Tibial artery (tissue), 4 donors: ENCODE measurements around the gene SCGB1C1.

ENCODE experiments used
- DNase-seq, 2 donors: peaks; one replicate each; pipeline ENCODE4 v3.0.0-alpha.2; 2019
- H3K27ac ChIP-seq, 2 donors: fragments of 200-600 bp; sonication (generic) in 1 of 2; 1 replicate in 1 of 2; 2 replicates in 1 of 2; pipeline ENCODE4 v1.5.1; 2018 to 2019; ENCODE audit warnings: mild to moderate bottlenecking in 1 of 2
- H3K27me3 ChIP-seq, 2 donors: fragments of 200-600 bp; sonication (generic) in 1 of 2; one replicate each; pipeline versions ENCODE4 v1.5.1 to v1.6.0; 2016 to 2019
- H3K36me3 ChIP-seq, 3 donors: fragments of 200-600 bp; sonication (generic) in 2 of 3; one replicate each; pipeline ENCODE4 v1.5.1; 2016 to 2019; ENCODE audit warnings: mild to moderate bottlenecking in 2 of 3
- H3K4me1 ChIP-seq, 4 donors: fragments of 200-600 bp; sonication (generic) in 2 of 4; 1 replicate in 3 of 4; 2 replicates in 1 of 4; pipeline ENCODE4 v1.5.1; 2016 to 2019
- H3K4me3 ChIP-seq, 2 donors: fragments of 200-600 bp; sonication (generic) in 1 of 2; 1 replicate in 1 of 2; 2 replicates in 1 of 2; pipeline ENCODE4 v1.5.1; 2018 to 2019; ENCODE audit warnings: mild to moderate bottlenecking in 2 of 2
- H3K9me3 ChIP-seq, 3 donors: fragments of 200-600 bp; sonication (generic) in 1 of 3; one replicate each; pipeline ENCODE4 v1.5.1; 2016 to 2019
- CTCF ChIP-seq, 2 experiments: fragments of 200-600 bp in 1 of 2; fragments of 450-650 bp in 1 of 2; IDR thresholded peaks; one replicate each; pipeline ENCODE4 v1.5.1; 2017 to 2019; ENCODE audit warnings: antibody characterized with exemption in 2 of 2, mild to moderate bottlenecking in 1 of 2, moderate library complexity in 1 of 2
- intact Hi-C: fragments of 100-400 bp; cut with DNase I; formaldehyde crosslinking; loops from one replicate; pipeline ENCODE4 v1.15.0; 2023; ENCODE audit warnings: low total_unique reads

Gene SCGB1C1

GRCh38 chr11:207208-207862 lies 14.5 kb downstream of the SCGB1C1 start, which contains the start of the genes BET1L and RIC8A:
BET1L (minus strand) TSS chr11:207399; CDS start chr11:207321, 78 bp downstream.
RIC8A (plus strand) TSS chr11:207708; CDS start chr11:208855, 1,147 bp downstream.
- H3K9me3 ChIP-seq, result no peaks in the 10 kb centered on the region
- H3K4me3 ChIP-seq, result peak within 1 kb of the TSS; percentile 93 to 97
- no peaks in the 10 kb centered on the region for H3K27me3 ChIP-seq
- peaks cover 35 to 66% (median 53%) of the 10 kb centered on the region in 3 donors for H3K36me3 ChIP-seq
- peak within 1 kb of the TSS; percentile 96 to 97 for H3K27ac ChIP-seq
- TF ChIP-seq CTCF (IDR thresholded peaks at IDR 0.05), result peak in 1 of 2 experiments; percentile 20
- DNase-seq, result peak; percentile 99
- H3K4me1 ChIP-seq, result peaks cover 12 to 62% (median 53%) of the 10 kb centered on the region in 4 donors
- intact Hi-C loops, result loop anchor here (5.0 kb wide), 1 partner anchor 240 kb away; no protein-coding TSS in a partner anchor

- peaks cover 40 to 66% (median 58%) of the 10 kb centered on the region in 3 donors for H3K36me3 ChIP-seq
- DNase-seq, result peak in 1 of 2 donors; percentile 78
Observed at GRCh38 chr11:207863-208180, 14.9 kb downstream of the SCGB1C1 start.

GRCh38 chr11:208181-208916 lies 15.5 kb downstream of the SCGB1C1 start:
- intact Hi-C loops, result loop anchor here (5.0 kb wide), 1 partner anchor 239 kb away; no protein-coding TSS in a partner anchor
- Histone ChIP-seq H3K27me3 (no peaks in the 10 kb centered on the region), H3K4me3 (peak overlapping the region; percentile 93 to 97), H3K27ac (peak overlapping the region; percentile 96 to 97), H3K9me3 (no peaks in the 10 kb centered on the region), H3K36me3 (peaks cover 43 to 66% (median 58%) of the 10 kb centered on the region in 3 donors), H3K4me1 (peaks cover 12 to 60% (median 52%) of the 10 kb centered on the region in 4 donors)
- TF ChIP-seq CTCF (IDR thresholded peaks at IDR 0.05), result no peak
- peak; percentile 75 to 91 for DNase-seq

More at GRCh38 chr11:207863-208180, 14.9 kb downstream of the SCGB1C1 start:
- Histone ChIP-seq H3K27me3 (no peaks in the 10 kb centered on the region), H3K4me1 (peaks cover 12 to 62% (median 53%) of the 10 kb centered on the region in 4 donors), H3K27ac (peak overlapping the region; percentile 96 to 97), H3K9me3 (no peaks in the 10 kb centered on the region), H3K4me3 (peak overlapping the region; percentile 93 to 97)
- no peak for TF ChIP-seq CTCF (IDR thresholded peaks at IDR 0.05)
- intact Hi-C loops, result loop anchor here (5.0 kb wide), 1 partner anchor 239 kb away; no protein-coding TSS in a partner anchor

- H3K4me1 ChIP-seq, result peaks cover 12 to 55% (median 46%) of the 10 kb centered on the region in 4 donors
- H3K27me3 ChIP-seq, result no peaks in the 10 kb centered on the region
- intact Hi-C loops, result loop anchor here (5.0 kb wide), 1 partner anchor 238 kb away; no protein-coding TSS in a partner anchor
- H3K9me3 ChIP-seq, result no peaks in the 10 kb centered on the region
- peak overlapping the region; percentile 96 to 97 for H3K27ac ChIP-seq
- TF ChIP-seq CTCF (IDR thresholded peaks at IDR 0.05), result no peak
- peak overlapping the region; percentile 93 to 97 for H3K4me3 ChIP-seq
- DNase-seq, result no peak
- peaks cover 43 to 66% (median 58%) of the 10 kb centered on the region in 3 donors for H3K36me3 ChIP-seq
Observed at GRCh38 chr11:208917-209260, 16.0 kb downstream of the SCGB1C1 start.

GRCh38 chr11:209275-210121 lies 16.6 kb downstream of the SCGB1C1 start:
- Histone ChIP-seq H3K4me1 (peaks cover 12 to 49% (median 40%) of the 10 kb centered on the region in 4 donors), H3K27ac (peak overlapping the region; percentile 96 to 97), H3K27me3 (no peaks in the 10 kb centered on the region), H3K4me3 (peak overlapping the region; percentile 93 to 97), H3K9me3 (no peaks in the 10 kb centered on the region), H3K36me3 (peaks cover 45 to 66% (median 58%) of the 10 kb centered on the region in 3 donors)
- no peak for DNase-seq
- no peak for TF ChIP-seq CTCF (IDR thresholded peaks at IDR 0.05)
- intact Hi-C loops, result loop anchor here (2.0 to 5.0 kb wide), 3 partner anchors 27 to 238 kb away; partner anchors contain the start of genes PSMD13 and SIRT3
